H1 (cell line): ENCODE measurements around the gene DUSP10. TPM values are rescaled to one million over a fixed set of nuclear protein-coding genes. Genes with fewer than 3 reads are reported as not detected.

Experiments
- CTCF ChIA-PET: fragments of 300-600 bp; sonication (Branson Sonifier 250); formaldehyde crosslinking; loops from one replicate; lab custom pipeline; 2021; ENCODE audit not compliant: partially characterized antibody; lab: Charles Lee
- POLR2A ChIA-PET: fragments of 300-600 bp; sonication (Branson Sonifier 250); formaldehyde crosslinking; loops from one replicate; lab custom pipeline; 2021; ENCODE audit warnings: inconsistent platforms; ENCODE audit not compliant: partially characterized antibody; lab: Charles Lee
- DNase-seq, 2 experiments: peaks; one replicate each; pipeline versions ENCODE4 v3.0.0 to v3.0.0-alpha.2; 2010 to 2022; ENCODE audit warnings: low spot score in 2 of 2, low read depth in 1 of 2, mixed read lengths in 1 of 2
- FAIRE-seq: peaks from 2 replicates; lab custom pipeline; 2011; peaks lifted over from hg19 to GRCh38; lab: Jason Lieb, UNC
- H2AFZ ChIP-seq: 2 replicates; pipeline ENCODE4 v1.8.1; 2012; ENCODE audit warnings: low read length, inconsistent platforms
- H2AK5ac ChIP-seq: 2 replicates; pipeline ENCODE4 v1.6.1; 2013; ENCODE audit warnings: low read depth, low read length
- H2BK120ac ChIP-seq: replicated peaks from 2 replicates; pipeline ENCODE3; 2013; ENCODE audit warnings: low read depth, low read length, inconsistent platforms
- H2BK12ac ChIP-seq: 2 replicates; pipeline ENCODE4 v1.6.1; 2013; ENCODE audit warnings: low read depth, low read length
- H2BK15ac ChIP-seq: 2 replicates; pipeline ENCODE4 v1.6.1; 2013; ENCODE audit warnings: low read length
- H2BK20ac ChIP-seq: 2 replicates; pipeline ENCODE4 v1.6.1; 2013; ENCODE audit warnings: low read length
- H2BK5ac ChIP-seq: 2 replicates; pipeline ENCODE4 v1.6.1; 2013; ENCODE audit warnings: low read depth, low read length
- H3K14ac ChIP-seq: 2 replicates; pipeline ENCODE4 v1.6.1; 2013; ENCODE audit warnings: inconsistent platforms; ENCODE audit not compliant: insufficient read length
- H3K18ac ChIP-seq: 2 replicates; pipeline ENCODE4 v1.6.1; 2013; ENCODE audit warnings: low read length; ENCODE audit errors: extremely low read depth
- H3K23ac ChIP-seq: 2 replicates; pipeline ENCODE4 v1.6.1; 2013; ENCODE audit warnings: inconsistent platforms; ENCODE audit not compliant: insufficient read length
- H3K23me2 ChIP-seq: 2 replicates; pipeline ENCODE4 v1.6.1; 2013; ENCODE audit warnings: low read depth, low read length
- H3K27ac ChIP-seq: 2 replicates; pipeline ENCODE4 v1.6.1; 2011; ENCODE audit warnings: low read depth, low read length, inconsistent platforms
- H3K27me3 ChIP-seq, 4 experiments: replicated peaks in 1 of 4; 1 replicate in 1 of 4; 2 replicates in 3 of 4; pipeline versions ENCODE4 v1.6.1 to v1.8.1; 2011 to 2013; ENCODE audit warnings: low read length in 3 of 4, mild to moderate bottlenecking in 3 of 4, inconsistent platforms in 2 of 4, mixed read lengths in 2 of 4, moderate library complexity in 1 of 4; ENCODE audit not compliant: control insufficient read depth in 3 of 4, insufficient read depth in 3 of 4; ENCODE audit errors: extremely low read depth in 1 of 4
- H3K36me3 ChIP-seq, 4 experiments: 2 replicates each; pipeline versions ENCODE4 v1.6.1 to v1.8.1; 2011 to 2013; ENCODE audit warnings: mild to moderate bottlenecking in 4 of 4, low read length in 3 of 4, moderate library complexity in 2 of 4, control low read depth in 1 of 4, inconsistent platforms in 1 of 4; ENCODE audit not compliant: insufficient read depth in 4 of 4, control insufficient read depth in 2 of 4
- H3K4ac ChIP-seq: replicated peaks from 2 replicates; pipeline ENCODE3; 2013; ENCODE audit warnings: low read length, low read depth, mixed read lengths, inconsistent platforms; ENCODE audit not compliant: insufficient read length
- H3K4me1 ChIP-seq, 4 experiments: replicated peaks in 1 of 4; 1 replicate in 1 of 4; 2 replicates in 3 of 4; pipeline versions ENCODE4 v1.6.1 to v1.8.1; 2011 to 2013; ENCODE audit warnings: low read length in 3 of 4, inconsistent platforms in 2 of 4, mixed read lengths in 1 of 4; ENCODE audit not compliant: insufficient read depth in 4 of 4, control insufficient read depth in 3 of 4
- H3K4me2 ChIP-seq, 2 experiments: 2 replicates each; pipeline versions ENCODE4 v1.6.1 to v1.8.1; 2011 to 2013; ENCODE audit warnings: low read depth in 2 of 2, low read length in 2 of 2, control low read depth in 1 of 2, inconsistent platforms in 1 of 2, mild to moderate bottlenecking in 1 of 2; ENCODE audit not compliant: insufficient read depth in 1 of 2
- H3K4me3 ChIP-seq, 4 experiments: fragments of 200-600, 300-600 bp in 1 of 4; sonication (generic), shearing (Covaris generic), sonication (Bioruptor Twin) in 1 of 4; 2 replicates each; pipeline versions ENCODE4 v1.5.1 to v1.8.1; 2011 to 2016; ENCODE audit warnings: low read length in 4 of 4, low read depth in 3 of 4, control low read depth in 2 of 4, inconsistent platforms in 2 of 4, mild to moderate bottlenecking in 2 of 4, mixed read lengths in 1 of 4, moderate library complexity in 1 of 4; ENCODE audit not compliant: insufficient read depth in 2 of 4; ENCODE audit errors: extremely low read depth in 1 of 4
- H3K56ac ChIP-seq: replicated peaks from 2 replicates; pipeline ENCODE3; 2013; ENCODE audit warnings: low read depth, mild to moderate bottlenecking, mixed read lengths, low read length, inconsistent platforms; ENCODE audit not compliant: insufficient read length
- H3K79me1 ChIP-seq: 2 replicates; pipeline ENCODE4 v1.6.1; 2013; ENCODE audit warnings: low read depth, low read length, control low read depth
- H3K79me2 ChIP-seq, 2 experiments: 2 replicates each; pipeline versions ENCODE4 v1.6.1 to v1.8.1; 2012 to 2013; ENCODE audit warnings: low read length in 2 of 2, mild to moderate bottlenecking in 2 of 2, inconsistent platforms in 1 of 2; ENCODE audit not compliant: insufficient read depth in 2 of 2, control insufficient read depth in 1 of 2
- H3K9ac ChIP-seq, 4 experiments: replicated peaks in 1 of 4; 1 replicate in 1 of 4; 2 replicates in 3 of 4; pipeline versions ENCODE4 v1.6.1 to v1.8.1; 2011 to 2013; ENCODE audit warnings: low read depth in 3 of 4, low read length in 3 of 4, control low read depth in 2 of 4, mild to moderate bottlenecking in 2 of 4, moderate library complexity in 2 of 4, inconsistent platforms in 1 of 4; ENCODE audit errors: extremely low read depth in 1 of 4
- H3K9me3 ChIP-seq, 2 experiments: 2 replicates each; pipeline versions ENCODE4 v1.6.1 to v1.8.1; 2012 to 2013; ENCODE audit warnings: mild to moderate bottlenecking in 2 of 2, moderate library complexity in 2 of 2, control low read depth in 1 of 2, inconsistent platforms in 1 of 2, low read depth in 1 of 2, low read length in 1 of 2, mixed read lengths in 1 of 2; ENCODE audit not compliant: insufficient read depth in 2 of 2
- H4K20me1 ChIP-seq, 2 experiments: replicated peaks in 1 of 2; 2 replicates each; pipeline versions ENCODE3 to v1.8.1; 2011 to 2013; ENCODE audit warnings: inconsistent platforms in 2 of 2, low read length in 2 of 2, mild to moderate bottlenecking in 1 of 2; ENCODE audit not compliant: insufficient read depth in 2 of 2, control insufficient read depth in 1 of 2
- H4K5ac ChIP-seq: 2 replicates; pipeline ENCODE4 v1.6.1; 2013; ENCODE audit warnings: low read length, low read depth, mixed read lengths, inconsistent platforms; ENCODE audit not compliant: insufficient read length
- H4K8ac ChIP-seq: 2 replicates; pipeline ENCODE4 v1.8.0; 2013; ENCODE audit warnings: mild to moderate bottlenecking, moderate library complexity, low read length, inconsistent platforms; ENCODE audit not compliant: insufficient read depth; ENCODE audit errors: extremely low read depth
- H4K91ac ChIP-seq: replicated peaks from 2 replicates; pipeline ENCODE3; 2013; ENCODE audit warnings: low read length, mixed read lengths, inconsistent platforms; ENCODE audit not compliant: insufficient read length
- KDM5A ChIP-seq: fragments of 200-600 bp; IDR thresholded peaks from 2 replicates; pipeline ENCODE4 v1.7.1; 2012; ENCODE audit warnings: mild to moderate bottlenecking, low read length, inconsistent platforms, mixed read lengths
- TAF7 ChIP-seq: optimal IDR thresholded peaks from 2 replicates; pipeline ENCODE3; 2011; ENCODE audit warnings: low read depth, mild to moderate bottlenecking, inconsistent platforms, low read length, moderate library complexity, borderline replicate concordance
- WGBS, 2 experiments: shearing (Covaris generic) in 1 of 2; methylation state at CpG; one replicate each; pipeline versions ENCODE4 v1.1.6 to v1.1.7; 2013 to 2015; ENCODE audit warnings: low lambda C conversion rate in 2 of 2, mixed read lengths in 2 of 2, inconsistent platforms in 1 of 2, low coverage in 1 of 2, missing lambda C conversion rate in 1 of 2; ENCODE audit not compliant: insufficient replicate concordance in 2 of 2, insufficient coverage in 1 of 2, insufficient read length in 1 of 2; ENCODE audit errors: extremely low coverage in 1 of 2, missing lambda C conversion rate in 1 of 2; 5-methylcytosine and 5-hydroxymethylcytosine counted together
- polyA plus RNA-seq, 7 experiments: library from polyadenylated mRNA; depleted of rRNA in 3 of 7; stranded (reverse) in 5 of 7; unstranded in 2 of 7; fragments of >200 nt in 5 of 7; fragments of 200-250 nt in 2 of 7; gene quantifications; 1 replicate in 5 of 7; 2 replicates in 1 of 7; 4 replicates in 1 of 7; pipeline versions ENCODE4 v1.2.1 to v1.2.3, GENCODE V29; 2011 to 2013; ENCODE audit warnings: missing spikeins in 2 of 7, mixed read lengths in 2 of 7
- total RNA-seq: library from RNA; stranded (reverse); fragmentation: NEBNext Ultra II Directional; extraction: Animal tissue kit (Norgen Biotek cat#: 25700); gene quantifications from 2 replicates; pipeline ENCODE4 v1.2.1, GENCODE V29; 2021

DUSP10 gene
- total and polyA plus RNA-seq, 2 of the 8 experiments (the other 6 are each of a cell fraction or from before 2014, with no cell fraction given) = 1.2 TPM

- no peak overlapping the region for H4K8ac ChIP-seq
- no peak overlapping the region for H4K5ac ChIP-seq
- H2BK5ac ChIP-seq = no peak overlapping the region
- no peaks in the 10 kb centered on the region for H3K27me3 ChIP-seq
- no peaks in the 10 kb centered on the region for H4K20me1 ChIP-seq
- no peak overlapping the region for H4K91ac ChIP-seq
- H3K23ac ChIP-seq = no peak overlapping the region
- TF ChIP-seq KDM5A (no peak), TAF7 (no peak)
- no peaks in the 10 kb centered on the region for H3K4me1 ChIP-seq
- H2BK15ac ChIP-seq = no peak overlapping the region
- H3K18ac ChIP-seq = no peak overlapping the region
- H2AFZ ChIP-seq = no peak overlapping the region
- H3K36me3 ChIP-seq = no peaks in the 10 kb centered on the region
- no peaks in the 10 kb centered on the region for H3K23me2 ChIP-seq
- 88% methylated on average over 6 of the region's 6 CpGs; no CpG with 5 or more reads in 1 of the 2 experiments for WGBS, 2 experiments
- H3K14ac ChIP-seq = no peak overlapping the region
- no peak overlapping the region for H3K27ac ChIP-seq
- H3K79me1 ChIP-seq = no peaks in the 10 kb centered on the region
- H2AK5ac ChIP-seq = no peak overlapping the region
- H3K9ac ChIP-seq = no peak overlapping the region
- H2BK12ac ChIP-seq = no peak overlapping the region
- no peak overlapping the region for H3K4me2 ChIP-seq
- H3K79me2 ChIP-seq = no peaks in the 10 kb centered on the region
- FAIRE-seq = no peak
- POLR2A ChIA-PET = no interaction called here
- no peak overlapping the region for H2BK120ac ChIP-seq
- CTCF ChIA-PET = interaction anchor here (0.6 to 1.6 kb wide), 2 partner anchors 313 to 760 kb away, joined by 3 to 4 read pairs; no protein-coding TSS in a partner anchor
- no peak overlapping the region for H2BK20ac ChIP-seq
- no peaks in the 10 kb centered on the region for H3K9me3 ChIP-seq
- H3K4me3 ChIP-seq = no peak overlapping the region
- no peak overlapping the region for H3K4ac ChIP-seq
- no peak overlapping the region for H3K56ac ChIP-seq
- no peak for DNase-seq
These were observed 41.5 kb upstream of the DUSP10 start for GRCh38 chr1:221783437-221783836.
